ENCODE measurements around the gene WDR54. TPM values are rescaled to one million over a fixed set of nuclear protein-coding genes. Genes with fewer than 3 reads are reported as not detected.
"Not testable (repeated sequence)": the region's sequence is repeated elsewhere in the genome, so short reads cannot be mapped to it uniquely, and the experiment has no call there.

WDR54 gene
- total RNA-seq, 1 donor from 2014 or later = 30.7 TPM

DNA sequence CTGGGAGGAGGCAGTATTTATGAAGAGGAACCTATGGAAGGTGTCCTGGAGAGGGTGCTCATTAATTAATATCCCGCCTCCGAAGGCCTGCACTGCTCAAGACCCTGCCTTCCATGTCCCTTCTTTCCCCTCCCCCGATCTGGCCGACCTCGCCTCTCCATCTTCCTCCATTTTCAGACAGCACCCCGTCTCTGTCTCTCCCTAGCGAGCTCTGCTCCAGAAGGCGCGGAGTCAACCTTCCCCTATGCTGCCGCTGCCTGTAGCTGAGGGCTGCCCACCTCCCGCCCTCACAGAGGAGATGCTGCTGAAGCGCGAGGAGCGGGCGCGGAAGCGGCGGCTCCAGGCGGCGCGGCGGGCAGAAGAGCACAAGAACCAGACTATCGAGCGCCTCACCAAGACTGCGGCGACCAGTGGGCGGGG is 35.6 kb downstream of the WDR54 start:
- no peak for DNase-seq

DNA sequence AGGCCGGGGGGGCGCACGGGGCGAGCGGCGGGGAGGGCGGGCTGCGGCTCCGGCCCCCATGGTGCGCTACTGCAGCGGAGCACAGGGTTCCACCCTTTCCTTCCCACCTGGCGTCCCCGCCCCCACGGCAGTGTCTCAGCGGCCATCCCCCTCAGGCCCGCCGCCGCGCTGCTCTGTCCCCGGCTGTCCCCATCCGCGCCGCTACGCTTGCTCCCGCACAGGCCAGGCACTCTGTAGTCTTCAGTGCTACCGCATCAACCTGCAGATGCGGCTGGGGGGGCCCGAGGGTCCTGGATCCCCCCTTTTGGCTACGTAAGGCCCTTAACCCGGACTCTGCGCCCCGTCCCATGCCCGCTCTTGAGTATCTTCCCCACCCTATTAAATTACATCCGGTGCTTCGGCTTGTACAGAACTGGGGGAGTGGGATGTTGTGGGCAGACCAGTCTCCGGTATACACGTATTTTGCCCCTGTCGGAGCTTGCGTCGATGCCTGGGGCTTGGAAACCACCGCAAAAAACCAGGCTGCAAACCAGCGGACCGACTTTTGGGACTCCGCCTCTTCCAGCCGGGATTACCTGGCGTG is 36.1 kb downstream of the WDR54 start:
- DNase-seq = no peak

DNA sequence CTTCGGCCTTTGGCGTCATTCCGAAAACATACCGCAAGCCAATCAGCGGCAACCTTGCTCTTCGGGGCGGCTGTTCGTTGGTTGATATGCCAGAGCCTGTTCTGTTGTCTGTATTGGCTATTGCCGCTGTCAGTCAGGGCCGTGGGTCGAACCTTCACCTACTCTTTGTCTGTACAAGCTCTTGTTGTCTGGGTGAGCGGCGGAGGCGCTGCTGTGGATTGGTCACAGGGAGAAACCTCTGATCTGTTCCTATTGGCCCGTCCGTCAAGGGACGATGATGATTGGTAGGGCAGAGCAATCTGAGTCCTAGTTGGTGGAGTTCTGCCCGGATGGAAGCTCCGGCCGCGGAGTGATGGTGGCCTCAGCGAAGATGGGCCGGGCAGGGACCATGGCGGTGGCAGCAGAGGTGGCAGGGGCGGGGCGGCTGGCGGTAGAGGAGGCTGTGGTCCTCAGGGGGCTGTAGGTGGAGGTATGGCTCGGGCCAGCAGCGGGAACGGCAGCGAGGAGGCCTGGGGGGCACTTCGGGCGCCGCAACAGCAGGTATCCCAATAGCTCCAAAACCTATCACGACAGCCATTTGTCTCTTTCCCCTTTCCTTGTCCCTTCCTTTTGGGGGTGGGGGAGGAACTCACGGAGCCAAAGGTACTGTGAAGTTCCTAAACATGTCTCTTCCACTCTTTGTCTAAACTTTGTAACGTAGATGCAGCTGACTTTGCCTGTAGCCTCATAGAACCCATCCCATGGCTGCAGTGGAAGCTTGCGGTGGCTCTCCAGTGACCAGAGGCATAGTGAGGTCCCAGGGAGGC is 36.8 kb downstream of the WDR54 start, which contains the start of gene WBP1:
WBP1 (plus strand) TSS at position 307 of the 806 bp plus-strand sequence; CDS start at position 472, 165 bp downstream.
- DNase-seq = peak; percentile 99

DNA sequence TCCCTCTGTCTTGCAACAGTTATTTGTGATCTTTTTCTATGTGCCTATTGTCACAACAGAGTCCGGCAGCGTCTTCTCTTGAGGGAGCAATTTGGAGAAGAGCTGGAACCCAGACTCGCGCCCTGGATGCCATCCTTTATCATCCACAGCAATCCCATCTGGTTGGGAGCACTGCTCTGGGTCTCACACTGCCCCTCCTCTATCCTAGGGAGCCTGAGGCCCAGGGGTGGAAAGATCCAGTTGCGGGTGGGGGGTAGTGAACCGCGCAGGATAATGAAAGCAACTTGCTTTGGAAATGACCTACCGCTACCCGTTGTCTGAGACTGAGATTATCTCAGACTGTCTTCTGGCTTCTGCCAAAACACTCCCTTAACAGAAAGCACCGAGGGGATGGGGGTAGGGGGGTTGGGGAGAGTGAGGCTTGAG is 37.4 kb downstream of the WDR54 start:
- DNase-seq = no peak

DNA sequence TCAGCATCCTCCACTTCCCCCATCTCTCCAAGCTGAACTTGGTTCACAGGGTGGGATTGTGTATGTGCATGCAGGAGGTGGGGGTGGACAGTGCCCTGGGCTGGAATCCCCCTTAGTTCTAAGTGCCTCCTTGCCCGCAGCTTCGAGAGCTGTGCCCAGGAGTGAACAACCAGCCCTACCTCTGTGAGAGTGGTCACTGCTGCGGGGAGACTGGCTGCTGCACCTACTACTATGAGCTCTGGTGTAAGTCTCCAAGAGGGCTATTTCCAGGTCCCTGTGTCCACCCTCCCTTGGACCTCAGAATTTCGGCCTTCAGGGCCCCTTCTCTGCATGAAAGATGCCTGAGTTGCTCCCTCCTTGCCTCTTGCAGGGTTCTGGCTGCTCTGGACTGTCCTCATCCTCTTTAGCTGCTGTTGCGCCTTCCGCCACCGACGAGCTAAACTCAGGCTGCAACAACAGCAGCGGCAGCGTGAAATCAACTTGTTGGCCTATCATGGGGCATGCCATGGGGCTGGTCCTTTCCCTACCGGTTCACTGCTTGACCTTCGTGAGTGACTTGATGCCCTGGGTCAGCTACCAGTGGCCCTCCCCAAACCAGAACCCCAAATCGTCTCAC is 38.1 kb downstream of the WDR54 start:
- DNase-seq = not testable (repeated sequence)

DNA sequence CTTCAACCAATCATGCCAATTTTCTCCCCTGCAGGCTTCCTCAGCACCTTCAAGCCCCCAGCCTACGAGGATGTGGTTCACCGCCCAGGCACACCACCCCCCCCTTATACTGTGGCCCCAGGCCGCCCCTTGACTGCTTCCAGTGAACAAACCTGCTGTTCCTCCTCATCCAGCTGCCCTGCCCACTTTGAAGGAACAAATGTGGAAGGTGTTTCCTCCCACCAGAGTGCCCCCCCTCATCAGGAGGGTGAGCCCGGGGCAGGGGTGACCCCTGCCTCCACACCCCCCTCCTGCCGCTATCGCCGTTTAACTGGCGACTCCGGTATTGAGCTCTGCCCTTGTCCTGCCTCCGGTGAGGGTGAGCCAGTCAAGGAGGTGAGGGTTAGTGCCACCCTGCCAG is 38.7 kb downstream of the WDR54 start:
- not testable (repeated sequence) for DNase-seq

DNA sequence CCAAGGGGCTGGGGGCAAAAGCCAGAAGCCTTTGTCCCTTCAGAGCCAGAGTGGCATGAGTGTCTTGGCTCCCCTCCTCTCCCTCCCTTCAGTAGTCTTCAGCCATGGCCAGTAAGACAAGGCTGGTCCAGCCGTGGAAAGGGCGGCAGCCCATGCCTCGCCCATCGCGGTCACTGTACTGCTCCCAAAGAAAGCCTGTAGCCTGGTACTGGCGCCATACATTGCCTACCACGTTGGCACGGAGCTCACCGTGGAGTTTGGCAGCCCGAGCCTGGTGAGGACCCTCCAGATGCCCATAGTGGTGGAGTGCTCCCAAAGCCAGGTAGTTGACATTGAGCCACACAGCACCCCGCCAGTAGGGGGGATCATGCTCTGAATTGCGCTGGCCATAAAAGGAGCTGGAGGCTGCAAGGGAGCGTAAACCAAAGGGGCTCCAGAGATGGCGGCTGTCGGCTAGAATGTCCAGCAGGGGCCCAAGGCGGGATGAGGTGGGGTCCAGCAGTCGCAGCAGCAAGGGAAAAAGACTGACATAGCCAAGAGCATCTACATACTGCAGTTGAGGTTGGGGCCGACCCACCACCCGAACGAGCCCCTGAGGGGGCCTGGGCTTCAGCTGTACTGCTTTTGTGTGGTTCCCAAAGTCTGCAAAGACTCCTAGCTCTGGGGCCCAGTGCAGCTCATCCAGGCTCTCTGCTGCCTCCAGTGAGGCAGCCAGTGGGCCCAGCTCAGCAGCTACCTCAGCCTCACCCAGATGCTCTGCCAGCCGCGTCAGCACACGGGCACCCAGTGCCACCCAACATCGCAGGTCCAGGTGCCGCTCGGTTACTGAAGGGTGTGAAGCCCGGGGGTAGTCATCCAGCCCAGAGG is 39.9 kb downstream of the WDR54 start:
- no peak for DNase-seq

DNA sequence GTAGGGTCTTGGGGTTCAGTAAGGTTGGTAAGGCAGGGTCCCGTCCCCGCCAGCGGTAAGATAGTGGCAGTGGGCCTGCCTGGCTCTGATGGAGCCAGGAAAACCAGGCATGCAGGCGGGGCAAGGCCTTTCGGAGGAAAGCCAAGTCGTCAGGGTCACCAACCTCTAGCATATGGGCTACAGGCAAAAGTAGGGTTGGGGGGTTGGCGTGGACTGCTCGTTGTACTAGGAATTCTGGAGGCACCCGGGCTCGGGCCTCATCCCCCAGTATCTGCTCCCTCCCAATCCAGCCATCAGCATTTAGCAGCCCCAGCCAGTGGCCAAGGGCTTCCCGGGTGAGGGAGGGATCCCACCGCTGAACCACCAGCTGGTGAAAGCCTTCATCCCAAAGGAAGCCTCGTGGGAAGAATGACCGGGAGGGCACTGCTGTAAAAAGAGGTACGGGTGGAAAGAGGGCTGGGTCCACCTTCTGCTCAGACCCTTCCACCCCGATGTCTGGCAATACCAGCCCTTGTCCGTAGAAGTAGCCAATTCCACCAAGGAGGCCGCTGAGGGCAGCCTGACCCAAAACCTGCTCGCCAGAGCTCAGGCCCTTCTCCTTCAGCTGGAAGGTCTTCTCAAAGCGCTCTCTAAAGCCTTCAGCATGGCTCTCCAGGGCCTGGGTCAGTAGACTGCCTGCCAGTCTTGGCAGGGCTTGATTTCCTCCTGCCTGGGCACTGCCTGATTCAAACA is 40.7 kb downstream of the WDR54 start:
- no peak for DNase-seq

DNA sequence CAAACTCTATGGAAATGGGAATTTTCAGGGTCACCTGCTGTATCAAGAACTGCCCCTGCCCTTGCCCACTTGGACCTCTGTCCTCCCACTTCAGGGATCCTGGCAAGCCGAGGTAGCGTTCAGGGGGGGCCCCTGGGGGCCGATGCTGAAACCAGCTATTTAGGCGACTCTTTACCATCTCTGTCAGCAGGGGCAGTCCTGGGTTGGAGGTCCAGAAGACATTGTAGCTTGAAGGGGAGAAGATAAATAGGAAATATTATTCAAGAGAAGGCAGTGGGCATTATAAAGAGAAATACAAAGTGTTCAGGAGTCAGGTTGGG is 41.2 kb downstream of the WDR54 start:
- no peak for DNase-seq

DNA sequence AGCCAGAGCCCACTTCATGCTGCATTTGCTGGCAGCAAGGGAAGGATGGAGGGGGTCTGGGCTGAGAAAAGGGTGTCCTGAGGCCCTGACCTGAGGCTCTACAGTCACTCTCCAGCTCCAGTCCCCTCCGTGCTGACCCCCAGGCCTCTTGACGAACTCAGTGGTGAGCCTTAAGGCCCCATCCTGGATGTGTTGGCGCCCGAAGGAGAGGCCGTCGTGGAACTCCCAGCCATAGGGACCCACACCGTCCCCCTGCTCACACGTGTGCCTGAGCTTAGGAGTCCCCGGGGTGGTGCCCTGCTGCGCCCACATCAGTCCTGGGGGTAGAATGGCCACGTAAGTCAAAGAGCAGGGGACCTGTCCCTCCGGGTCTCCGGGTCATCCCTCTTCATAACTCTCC is 42.9 kb downstream of the WDR54 start:
- DNase-seq = no peak

DNA sequence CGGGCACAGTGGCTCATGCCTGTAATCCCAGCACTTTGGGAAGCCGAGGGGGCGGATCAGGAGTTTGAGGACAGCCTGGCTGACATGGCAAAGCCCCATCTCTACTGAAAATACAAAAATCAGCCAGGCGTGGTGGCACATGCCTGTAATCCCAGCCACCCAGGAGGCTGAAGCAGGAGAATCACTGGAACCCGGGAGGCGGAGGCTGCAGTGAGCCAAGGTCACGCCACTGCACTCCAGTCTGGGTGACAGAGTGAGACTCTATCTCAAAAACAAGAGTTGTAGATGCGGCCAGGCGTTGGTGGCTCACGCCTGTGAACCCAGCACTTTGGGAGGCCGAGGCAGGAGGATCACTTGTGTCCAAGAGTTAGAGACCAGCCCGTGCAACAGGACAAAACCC is 49.2 kb downstream of the WDR54 start:
- not testable (repeated sequence) for DNase-seq

DNA sequence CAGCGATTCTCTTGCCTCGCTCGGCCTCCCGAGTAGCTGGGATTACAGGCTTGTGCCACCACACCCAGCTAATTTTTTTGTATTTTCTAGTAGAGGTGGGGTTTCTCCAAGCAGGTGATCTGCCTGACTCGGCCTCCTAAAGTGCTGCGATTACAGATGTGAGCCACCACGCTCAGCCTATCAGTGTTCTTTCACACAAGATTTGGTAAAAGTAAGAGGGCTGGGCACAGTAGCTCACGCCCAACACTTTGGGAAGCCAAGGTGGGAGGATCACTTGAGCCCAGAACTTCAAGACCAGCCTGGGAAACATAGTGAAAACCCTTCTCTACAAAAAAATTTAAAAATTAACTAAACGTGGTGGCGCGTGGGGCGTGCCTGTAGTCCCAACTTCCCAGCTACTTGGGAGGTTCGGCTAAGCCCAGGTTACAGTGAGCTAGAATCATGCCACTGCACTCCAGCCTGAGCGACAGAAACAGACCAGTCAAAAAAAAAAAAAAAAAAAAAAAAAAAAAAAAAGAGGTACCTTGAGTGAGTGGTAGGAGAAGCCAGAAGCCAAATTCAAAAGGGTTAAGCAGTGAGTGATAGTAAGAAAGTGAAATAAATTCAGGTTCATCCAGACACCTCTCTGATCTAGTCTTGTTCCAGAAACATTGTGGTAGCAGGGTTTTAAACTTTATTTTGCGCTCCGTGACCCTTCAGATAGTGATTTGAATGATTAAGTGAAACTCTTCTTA is 50.0 kb downstream of the WDR54 start:
- DNase-seq = no peak

DNA sequence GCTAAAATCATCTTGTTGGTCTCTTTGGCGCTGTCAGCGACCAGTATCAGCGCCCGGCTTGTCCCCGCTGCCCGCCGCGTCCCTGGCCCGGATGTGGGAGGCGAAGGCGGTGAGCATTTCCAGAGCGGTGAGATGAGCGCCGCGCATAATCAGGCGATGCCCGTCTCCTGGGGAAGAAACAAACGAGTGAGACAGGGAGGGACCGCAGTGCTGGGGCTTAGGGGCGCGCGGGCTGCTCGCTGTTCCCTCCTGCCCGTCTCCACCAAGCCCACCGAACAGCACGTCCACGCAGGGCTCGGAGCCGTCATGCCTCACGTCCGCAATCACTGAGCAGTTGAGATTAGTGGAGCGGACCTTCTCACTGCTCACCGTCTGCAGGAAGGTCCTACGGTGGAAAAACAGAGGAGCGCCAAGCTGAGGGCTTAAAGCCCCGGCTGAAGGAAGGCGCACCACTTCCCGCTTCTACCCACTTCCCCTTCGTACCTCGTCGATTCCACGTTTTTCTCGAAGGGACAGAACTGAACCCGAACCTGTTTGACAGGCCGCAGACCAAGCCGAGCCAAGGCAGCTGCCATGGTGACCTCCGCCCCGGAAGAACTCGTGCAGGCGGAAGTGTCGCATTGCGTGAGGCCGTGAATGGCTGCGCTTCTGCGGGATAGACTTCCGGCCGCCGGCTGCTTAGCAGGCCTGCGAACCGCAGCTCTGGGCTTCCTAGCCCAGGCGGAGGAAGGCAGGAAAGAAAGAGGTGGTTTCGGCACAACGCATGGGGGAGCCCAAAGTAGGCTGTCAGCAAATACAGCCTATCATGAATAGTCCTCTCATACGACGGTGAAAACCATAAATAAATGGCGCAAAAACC is 50.8 kb downstream of the WDR54 start, which contains the start of gene MRPL53:
MRPL53 (minus strand) TSS at position 595 of the 859 bp plus-strand sequence; CDS start at position 575, 20 bp downstream.
- peak; percentile 91 for DNase-seq

DNA sequence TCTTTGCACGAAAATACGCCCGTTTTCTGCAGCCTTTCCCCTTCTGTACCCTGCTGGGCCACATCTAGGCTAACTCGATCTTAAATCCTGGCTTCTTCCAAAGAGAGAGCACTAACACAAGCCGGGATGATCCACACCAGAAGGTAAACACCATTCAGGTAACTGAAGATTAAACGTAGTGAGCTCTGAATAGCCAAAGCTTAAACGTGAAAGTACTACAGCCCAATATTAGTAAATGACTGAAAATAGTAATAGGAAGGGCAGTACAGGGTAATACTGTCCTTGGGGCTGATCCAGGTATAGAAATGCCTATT is 51.4 kb downstream of the WDR54 start:
- no peak for DNase-seq

DNA sequence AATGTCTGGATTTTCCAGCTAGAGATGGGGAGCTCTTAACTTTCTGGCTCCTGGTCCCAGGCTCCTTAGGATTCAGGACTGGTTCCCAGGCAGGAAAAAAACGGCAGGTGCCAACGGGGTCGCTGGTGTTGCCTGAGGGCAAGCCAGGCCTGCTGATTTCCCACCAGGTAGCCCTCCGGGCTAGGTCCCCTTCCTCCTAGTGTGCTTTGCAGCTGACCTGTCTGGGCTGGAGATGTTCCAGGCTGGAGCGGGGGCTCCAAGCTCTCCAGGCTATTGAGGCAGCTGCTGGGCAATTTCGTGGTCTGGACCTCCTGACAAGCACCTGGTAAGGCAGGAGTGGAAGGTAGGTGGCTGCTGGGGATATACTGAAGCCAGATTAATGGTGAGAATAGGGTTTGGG is 53.0 kb downstream of the WDR54 start:
- no peak for DNase-seq

DNA sequence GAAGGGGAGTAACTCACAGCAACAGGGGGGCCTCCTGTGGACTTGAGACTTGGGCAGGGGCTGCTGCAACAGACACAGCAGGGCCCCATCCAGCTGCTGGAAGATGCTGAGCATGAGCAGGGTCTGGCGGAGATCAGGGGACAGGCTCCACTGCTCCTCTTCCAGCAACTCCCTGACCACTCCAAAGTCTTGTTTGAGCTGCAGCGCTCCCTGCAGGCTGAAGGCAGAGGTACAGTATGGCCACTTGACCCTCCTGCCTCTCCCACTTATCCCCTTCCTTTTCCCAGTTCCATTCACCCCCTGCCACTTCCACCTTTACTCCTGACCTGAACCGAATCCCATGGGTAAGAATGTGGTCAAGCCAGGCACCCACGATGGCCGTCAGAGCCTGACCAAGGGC is 53.4 kb downstream of the WDR54 start:
- DNase-seq = no peak

All from occipital lobe (tissue), 2 donors.